Type B pancreatic cell (in vitro differentiated cells): ENCODE results near the gene WNT3A. TPM values are rescaled to one million over a fixed set of nuclear protein-coding genes. Genes with fewer than 3 reads are reported as not detected.

Experiments used
- DNase-seq: peaks from one replicate; pipeline ENCODE4 v3.0.0; 2021; ENCODE audit warnings: mixed read lengths; ENCODE audit not compliant: unreplicated experiment; ENCODE audit errors: extremely low spot score
- H3K27ac Mint-ChIP-seq: 2 replicates; pipeline ENCODE4 v1.8.0; 2021; ENCODE audit warnings: mild to moderate bottlenecking, mixed read lengths
- H3K27me3 Mint-ChIP-seq: 2 replicates; pipeline ENCODE4 v1.8.0; 2021; ENCODE audit warnings: mixed read lengths
- H3K36me3 Mint-ChIP-seq: 2 replicates; pipeline ENCODE4 v1.8.0; 2021; ENCODE audit warnings: mixed read lengths
- H3K4me1 Mint-ChIP-seq: one replicate; pipeline ENCODE4 v1.8.0; 2021; ENCODE audit warnings: mixed read lengths; ENCODE audit not compliant: unreplicated experiment
- H3K4me3 Mint-ChIP-seq: 2 replicates; pipeline ENCODE4 v1.8.0; 2021; ENCODE audit warnings: mild to moderate bottlenecking, mixed read lengths
- H3K9me3 Mint-ChIP-seq: 2 replicates; pipeline ENCODE4 v1.8.0; 2021; ENCODE audit warnings: mixed read lengths
- CTCF ChIP-seq: fragments of 200-600 bp; sonication (generic); conservative IDR thresholded peaks from 2 replicates; pipeline ENCODE4 v1.5.0; 2021; ENCODE audit warnings: antibody characterized with exemption, mild to moderate bottlenecking
- total RNA-seq: library from RNA; stranded (reverse); gene quantifications from 2 replicates; pipeline ENCODE4 v1.2.1, GENCODE V29; 2021; ENCODE audit warnings: low replicate concordance

WNT3A gene
- total RNA-seq, 1 donor from 2014 or later: 6.4 TPM

GRCh38 chr1:228005511-228006033 is 1.2 kb upstream of the WNT3A start:
- Mint-ChIP-seq H3K27ac (no peak overlapping the region), H3K4me3 (peak overlapping the region; percentile 44), H3K27me3 (peaks cover 86% of the 10 kb centered on the region), H3K9me3 (no peaks in the 10 kb centered on the region), H3K36me3 (no peaks in the 10 kb centered on the region), H3K4me1 (peaks cover 4% of the 10 kb centered on the region)
- DNase-seq: no peak
- TF ChIP-seq CTCF: no peak

- H3K9me3 Mint-ChIP-seq: no peaks in the 10 kb centered on the region
- no peak overlapping the region for H3K27ac Mint-ChIP-seq
- H3K36me3 Mint-ChIP-seq: no peaks in the 10 kb centered on the region
- peak; percentile 68 for DNase-seq
- H3K4me1 Mint-ChIP-seq: peaks cover 4% of the 10 kb centered on the region
- H3K4me3 Mint-ChIP-seq: peak overlapping the region; percentile 44
- TF ChIP-seq CTCF: no peak
- H3K27me3 Mint-ChIP-seq: peaks cover 88% of the 10 kb centered on the region
Measured at GRCh38 chr1:228006034-228006785, 588 bp upstream of the WNT3A start.

- H3K36me3 Mint-ChIP-seq: no peaks in the 10 kb centered on the region
- peak; percentile 68 for DNase-seq
- TF ChIP-seq CTCF: no peak
- H3K9me3 Mint-ChIP-seq: no peaks in the 10 kb centered on the region
- H3K4me1 Mint-ChIP-seq: peaks cover 4% of the 10 kb centered on the region
- H3K4me3 Mint-ChIP-seq: peak overlapping the region; percentile 83
- H3K27me3 Mint-ChIP-seq: peaks cover 88% of the 10 kb centered on the region
- H3K27ac Mint-ChIP-seq: no peak overlapping the region
Measured at GRCh38 chr1:228007049-228007800, 427 bp downstream of the WNT3A start.

GRCh38 chr1:228007801-228008341 is 1.1 kb downstream of the WNT3A start:
- TF ChIP-seq CTCF: no peak
- H3K9me3 Mint-ChIP-seq: no peaks in the 10 kb centered on the region
- DNase-seq: no peak
- H3K27me3 Mint-ChIP-seq: peaks cover 88% of the 10 kb centered on the region
- peak overlapping the region; percentile 51 for H3K4me3 Mint-ChIP-seq
- H3K36me3 Mint-ChIP-seq: no peaks in the 10 kb centered on the region
- H3K27ac Mint-ChIP-seq: no peak overlapping the region
- peaks cover 4% of the 10 kb centered on the region for H3K4me1 Mint-ChIP-seq

- H3K27ac Mint-ChIP-seq: no peak overlapping the region
- peaks cover 89% of the 10 kb centered on the region for H3K27me3 Mint-ChIP-seq
- peaks cover 4% of the 10 kb centered on the region for H3K4me1 Mint-ChIP-seq
- H3K4me3 Mint-ChIP-seq: peak overlapping the region; percentile 78
- DNase-seq: peak; percentile 62
- TF ChIP-seq CTCF: no peak
- H3K9me3 Mint-ChIP-seq: no peaks in the 10 kb centered on the region
- no peaks in the 10 kb centered on the region for H3K36me3 Mint-ChIP-seq
Measured at GRCh38 chr1:228008391-228009115, 1.8 kb downstream of the WNT3A start.
